Neural cell (in vitro differentiated cells): ENCODE data around the gene PGS1. TPM values are rescaled to one million over a fixed set of nuclear protein-coding genes. Genes with fewer than 3 reads are reported as not detected.

Experiments
- H2AFZ ChIP-seq: fragments of 200-600, 300-800 bp; sonication (generic), shearing (Covaris generic); 2 replicates; pipeline ENCODE4 v1.6.0; 2014; ENCODE audit warnings: low read depth, mild to moderate bottlenecking, antibody characterized with exemption, low read length, moderate library complexity
- H3F3A ChIP-seq: fragments of 200-600 bp; shearing (Covaris generic); 2 replicates; pipeline ENCODE4 v1.6.1; 2016; ENCODE audit warnings: mild to moderate bottlenecking, moderate library complexity, mixed read lengths, antibody characterized with exemption, low read length; ENCODE audit not compliant: insufficient read depth, poor library complexity, severe bottlenecking
- H3K27ac ChIP-seq: fragments of 200-600, 300-800 bp; sonication (generic), shearing (Covaris generic); 2 replicates; pipeline ENCODE4 v1.5.1; 2014; ENCODE audit warnings: mild to moderate bottlenecking, low read length, moderate library complexity
- H3K27me3 ChIP-seq: fragments of 300-800, 200-600 bp; sonication (generic), shearing (Covaris generic); 2 replicates; pipeline ENCODE4 v1.6.0; 2014; ENCODE audit warnings: mild to moderate bottlenecking, low read depth, low read length, moderate library complexity; ENCODE audit not compliant: insufficient read depth
- H3K36me3 ChIP-seq: fragments of 300-800, 200-600 bp; sonication (generic), shearing (Covaris generic); 2 replicates; pipeline ENCODE4 v1.5.1; 2014; ENCODE audit warnings: mild to moderate bottlenecking, antibody characterized with exemption, low read length, moderate library complexity; ENCODE audit not compliant: insufficient read depth
- H3K4me2 ChIP-seq: fragments of 300-800, 200-600 bp; sonication (generic), shearing (Covaris generic); 2 replicates; pipeline ENCODE4 v1.6.0; 2014; ENCODE audit warnings: mild to moderate bottlenecking, low read length
- H3K4me3 ChIP-seq: fragments of 300-800, 200-600 bp; sonication (generic), shearing (Covaris generic); 2 replicates; pipeline ENCODE4 v1.5.1; 2014; ENCODE audit warnings: mild to moderate bottlenecking, low read length, moderate library complexity
- H3K79me2 ChIP-seq: fragments of 200-600 bp; shearing (Covaris generic); replicated peaks from 2 replicates; pipeline ENCODE4 v1.6.0; 2014; ENCODE audit warnings: mild to moderate bottlenecking, low read length, moderate library complexity; ENCODE audit not compliant: insufficient read depth
- H3K9ac ChIP-seq: fragments of 300-800, 200-600 bp; sonication (generic), shearing (Covaris generic); 2 replicates; pipeline ENCODE4 v1.6.1; 2016; ENCODE audit warnings: mild to moderate bottlenecking, low read length, mixed read lengths
- H3K9me2 ChIP-seq: fragments of 200-600 bp; shearing (Covaris generic); 2 replicates; pipeline ENCODE4 v1.6.1; 2016; ENCODE audit warnings: mild to moderate bottlenecking, low read length, mixed read lengths; ENCODE audit not compliant: insufficient read depth
- H3K9me3 ChIP-seq: fragments of 200-600, 300-800 bp; sonication (generic), shearing (Covaris generic); 2 replicates; pipeline ENCODE4 v1.6.1; 2016; ENCODE audit warnings: mild to moderate bottlenecking, mixed run types, low read length, moderate library complexity, mixed read lengths
- H4K20me1 ChIP-seq: fragments of 200-600 bp; shearing (Covaris generic); 2 replicates; pipeline ENCODE4 v1.6.1; 2016; ENCODE audit warnings: mild to moderate bottlenecking, mixed run types; ENCODE audit not compliant: insufficient read depth
- CTCF ChIP-seq: fragments of 450-650 bp; IDR thresholded peaks from 2 replicates; pipeline ENCODE4 v1.5.1; 2014; ENCODE audit warnings: antibody characterized with exemption, mild to moderate bottlenecking, moderate library complexity; ENCODE audit not compliant: poor library complexity, severe bottlenecking
- EP300 ChIP-seq: fragments of 450-650 bp; conservative IDR thresholded peaks from 2 replicates; pipeline ENCODE4 v1.6.1; 2014; ENCODE audit warnings: antibody characterized with exemption, mild to moderate bottlenecking, moderate library complexity; ENCODE audit not compliant: poor library complexity, severe bottlenecking
- EZH2 ChIP-seq: fragments of 200-600, 300-800 bp; shearing (Covaris generic), sonication (generic); IDR thresholded peaks from 2 replicates; pipeline ENCODE4 v1.6.1; 2014; ENCODE audit warnings: antibody characterized with exemption, low read length, borderline replicate concordance, mild to moderate bottlenecking; ENCODE audit not compliant: insufficient read depth, poor library complexity, severe bottlenecking
- MXI1 ChIP-seq: fragments of 450-650 bp; conservative IDR thresholded peaks from 2 replicates; pipeline ENCODE4 v1.6.1; 2014; ENCODE audit warnings: antibody characterized with exemption, mild to moderate bottlenecking; ENCODE audit not compliant: poor library complexity, severe bottlenecking
- POLR2AphosphoS5 ChIP-seq: IDR thresholded peaks from 2 replicates; pipeline ENCODE4 v1.6.1; 2012
- RAD21 ChIP-seq: fragments of 450-650 bp; conservative IDR thresholded peaks from 2 replicates; pipeline ENCODE4 v1.6.1; 2014; ENCODE audit warnings: antibody characterized with exemption, mild to moderate bottlenecking, moderate library complexity
- REST ChIP-seq: IDR thresholded peaks from 2 replicates; pipeline ENCODE4 v1.6.1; 2012; ENCODE audit warnings: borderline replicate concordance
- SMC3 ChIP-seq: fragments of 450-650 bp; conservative IDR thresholded peaks from 2 replicates; pipeline ENCODE4 v1.6.1; 2014; ENCODE audit warnings: antibody characterized with exemption, mild to moderate bottlenecking, moderate library complexity; ENCODE audit not compliant: poor library complexity
- TAF1 ChIP-seq: IDR thresholded peaks from 2 replicates; pipeline ENCODE4 v1.6.1; 2012; ENCODE audit warnings: low read depth
- polyA plus RNA-seq: library from polyadenylated mRNA; depleted of rRNA; stranded (reverse); fragments of >200 nt; gene quantifications from 2 replicates; pipeline ENCODE4 v1.2.3, GENCODE V29; 2014

Gene PGS1
- polyA plus RNA-seq, 1 donor from 2014 or later = 65.7 TPM

- H3K4me2 ChIP-seq = no peak overlapping the region
- no peaks in the 10 kb centered on the region for H3K36me3 ChIP-seq
- TF ChIP-seq POLR2AphosphoS5 (no peak), RAD21 (no peak), REST (no peak), SMC3 (no peak), MXI1 (no peak), CTCF (no peak), TAF1 (no peak), EP300 (no peak), EZH2 (no peak)
- no peaks in the 10 kb centered on the region for H3F3A ChIP-seq
- H2AFZ ChIP-seq = no peak overlapping the region
- no peak overlapping the region for H3K4me3 ChIP-seq
- no peak overlapping the region for H3K9ac ChIP-seq
- no peaks in the 10 kb centered on the region for H3K9me3 ChIP-seq
- no peaks in the 10 kb centered on the region for H3K79me2 ChIP-seq
- H3K27me3 ChIP-seq = no peaks in the 10 kb centered on the region
- no peaks in the 10 kb centered on the region for H3K9me2 ChIP-seq
- no peaks in the 10 kb centered on the region for H4K20me1 ChIP-seq
- no peak overlapping the region for H3K27ac ChIP-seq
Measured at GRCh38 chr17:78438694-78439325, 60.4 kb downstream of the PGS1 start.

- TF ChIP-seq MXI1 = no peak
- TF ChIP-seq SMC3 = no peak
- TF ChIP-seq POLR2AphosphoS5 = no peak
- H3K9ac ChIP-seq = no peak overlapping the region
- no peak overlapping the region for H2AFZ ChIP-seq
- H3K36me3 ChIP-seq = no peaks in the 10 kb centered on the region
- no peaks in the 10 kb centered on the region for H3K27me3 ChIP-seq
- no peaks in the 10 kb centered on the region for H3K79me2 ChIP-seq
- H3F3A ChIP-seq = no peaks in the 10 kb centered on the region
- H3K27ac ChIP-seq = no peak overlapping the region
- no peaks in the 10 kb centered on the region for H4K20me1 ChIP-seq
- H3K9me3 ChIP-seq = no peaks in the 10 kb centered on the region
- no peaks in the 10 kb centered on the region for H3K9me2 ChIP-seq
- H3K4me2 ChIP-seq = no peak overlapping the region
- H3K4me3 ChIP-seq = no peak overlapping the region
Measured at GRCh38 chr17:78441271-78441971, 63.0 kb downstream of the PGS1 start.
